GM21786 (cell line): ENCODE results near the gene DENND2D.

Source experiments
- ATAC-seq: cut with Tn5 transposase; IDR thresholded peaks from one replicate; pipeline ENCODE4 v1.9.1; 2021; ENCODE audit not compliant: unreplicated experiment

DENND2D gene

GRCh38 chr1:111139956-111140679, 60.3 kb downstream of the DENND2D start, which contains the start of the genes CEPT1 and DRAM2:
Gene CEPT1 (plus strand): TSS chr1:111140223. CDS start chr1:111147715, 7,492 bp downstream.
Gene DRAM2 (minus strand): TSS chr1:111140093. CDS start chr1:111131554, 8,539 bp downstream.
- peak; percentile 56 for ATAC-seq

- ATAC-seq = peak; percentile 35
These were observed 61.0 kb downstream of the DENND2D start for GRCh38 chr1:111139324-111139955.
